LNCaP clone FGC (cell line): ENCODE results near the gene RAB28.

Source experiments
- DNase-seq: peaks from one replicate; pipeline ENCODE4 v3.0.0-alpha.2; 2011; ENCODE audit warnings: low read depth
- H3K4me3 ChIP-seq: 2 replicates; pipeline ENCODE4 v1.5.1; 2011; ENCODE audit warnings: mild to moderate bottlenecking, low read depth, low read length, control low read depth
- CTCF ChIP-seq: IDR thresholded peaks from 2 replicates; pipeline ENCODE4 v1.5.1; 2012; ENCODE audit warnings: mild to moderate bottlenecking; ENCODE audit not compliant: control insufficient read depth, insufficient read depth; ENCODE audit errors: extremely low read depth

Gene RAB28

GRCh38 chr4:13378973-13379759 lies 105.0 kb downstream of the RAB28 start:
- no peak for TF ChIP-seq CTCF
- no peak for DNase-seq
- no peak overlapping the region for H3K4me3 ChIP-seq

- no peak for TF ChIP-seq CTCF
- no peak overlapping the region for H3K4me3 ChIP-seq
- DNase-seq, result no peak
Observed at GRCh38 chr4:13371048-13371447, 113.1 kb downstream of the RAB28 start.

- no peak for DNase-seq
- H3K4me3 ChIP-seq, result no peak overlapping the region
- no peak for TF ChIP-seq CTCF
Observed at GRCh38 chr4:13368217-13368616, 115.9 kb downstream of the RAB28 start.

GRCh38 chr4:13367691-13368090 lies 116.4 kb downstream of the RAB28 start:
- no peak for TF ChIP-seq CTCF
- DNase-seq, result no peak
- no peak overlapping the region for H3K4me3 ChIP-seq

- H3K4me3 ChIP-seq, result no peak overlapping the region
- peak; percentile 7 for DNase-seq
- no peak for TF ChIP-seq CTCF
Observed at GRCh38 chr4:13367244-13367643, 116.9 kb downstream of the RAB28 start.

GRCh38 chr4:13365195-13365594 lies 118.9 kb downstream of the RAB28 start:
- no peak for DNase-seq
- no peak overlapping the region for H3K4me3 ChIP-seq
- TF ChIP-seq CTCF, result no peak

- no peak overlapping the region for H3K4me3 ChIP-seq
- no peak for DNase-seq
- TF ChIP-seq CTCF, result no peak
Observed at GRCh38 chr4:13364653-13365052, 119.5 kb downstream of the RAB28 start.
